ENCODE results near the gene DNAH1.
"Not testable (repeated sequence)": the region's sequence is repeated elsewhere in the genome, so short reads cannot be mapped to it uniquely, and the experiment has no call there.

Gene DNAH1

GRCh38 chr3:52313774-52314188, 2.3 kb upstream of the DNAH1 start:
- no peak for DNase-seq

DNA sequence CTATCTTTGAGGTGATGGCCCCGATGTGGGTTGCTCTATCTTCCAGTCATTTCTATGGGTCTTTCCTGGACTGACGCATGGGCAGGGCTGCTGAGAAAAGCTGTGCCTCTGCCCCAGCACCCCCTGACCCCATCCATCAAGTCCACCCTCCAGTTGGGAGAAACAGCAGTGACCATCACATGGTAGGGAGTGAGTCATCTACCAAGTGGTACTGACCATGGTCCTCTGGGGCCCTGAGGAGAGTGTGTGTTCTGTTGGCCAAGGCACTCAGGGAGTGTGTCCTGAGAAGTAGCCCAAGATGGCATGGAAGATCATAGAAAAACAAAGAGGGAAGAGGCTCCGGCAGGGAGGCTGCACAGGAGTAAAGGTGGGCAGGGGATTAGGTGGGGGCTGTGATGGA, 1.6 kb upstream of the DNAH1 start:
- no peak for DNase-seq

DNA sequence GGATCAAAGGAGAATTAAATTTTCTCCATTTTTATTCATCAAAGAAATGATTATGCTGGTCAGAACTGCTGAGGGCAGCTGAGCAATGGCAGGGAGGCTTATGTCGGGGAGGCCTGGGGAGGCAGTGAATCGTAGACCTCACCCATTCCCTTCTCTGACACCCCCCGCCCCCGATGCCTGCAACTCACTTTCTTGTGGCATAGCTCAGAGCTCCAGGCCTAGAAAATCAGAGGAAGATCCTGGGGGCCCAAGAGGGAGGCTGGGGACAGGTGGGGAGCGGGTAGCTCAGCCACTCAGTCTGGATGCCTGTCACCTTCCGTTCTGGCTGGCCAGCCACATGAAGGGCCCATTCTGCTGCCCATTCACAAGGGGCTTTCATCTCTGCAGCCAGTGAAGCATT, 1.1 kb upstream of the DNAH1 start:
- no peak for DNase-seq

- DNase-seq, result no peak
Observed at GRCh38 chr3:52317208-52318000, 1.3 kb downstream of the DNAH1 start.

DNA sequence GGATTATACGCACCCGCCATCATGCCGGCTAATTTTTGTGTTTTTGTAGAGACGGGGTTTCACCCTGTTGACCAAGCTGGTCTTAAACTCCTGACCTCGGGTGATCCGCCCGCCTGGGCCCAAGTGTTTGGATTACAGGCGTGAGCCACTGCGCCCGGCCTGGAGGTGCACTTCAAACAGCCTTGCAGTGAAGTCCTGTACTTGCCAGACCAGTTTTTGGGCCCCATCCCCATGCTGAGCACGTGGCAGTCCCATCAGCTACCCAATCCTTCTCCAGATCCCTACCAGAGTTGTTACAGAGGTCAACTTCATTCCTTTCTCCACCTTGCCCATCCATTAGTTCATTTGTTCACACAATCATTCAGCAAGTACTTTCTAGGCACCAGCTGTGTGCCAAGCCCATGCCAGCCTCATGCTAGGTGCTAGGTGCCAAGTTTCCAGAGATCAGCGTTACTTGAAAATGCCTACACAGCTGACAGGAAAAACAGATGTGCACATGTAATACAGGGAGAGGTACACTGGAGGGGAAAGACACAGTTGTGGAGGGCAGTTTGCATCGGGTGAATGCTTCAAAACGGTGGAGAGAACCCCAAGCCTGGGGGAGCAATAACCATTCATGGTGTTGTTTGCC, 2.2 kb downstream of the DNAH1 start:
- DNase-seq, result no peak

GRCh38 chr3:52319921-52320595, 3.9 kb downstream of the DNAH1 start:
- DNase-seq, result no peak

- no peak for DNase-seq
Observed at GRCh38 chr3:52321481-52321880, 5.4 kb downstream of the DNAH1 start.

GRCh38 chr3:52322466-52322865, 6.3 kb downstream of the DNAH1 start:
- DNase-seq, result no peak

DNA sequence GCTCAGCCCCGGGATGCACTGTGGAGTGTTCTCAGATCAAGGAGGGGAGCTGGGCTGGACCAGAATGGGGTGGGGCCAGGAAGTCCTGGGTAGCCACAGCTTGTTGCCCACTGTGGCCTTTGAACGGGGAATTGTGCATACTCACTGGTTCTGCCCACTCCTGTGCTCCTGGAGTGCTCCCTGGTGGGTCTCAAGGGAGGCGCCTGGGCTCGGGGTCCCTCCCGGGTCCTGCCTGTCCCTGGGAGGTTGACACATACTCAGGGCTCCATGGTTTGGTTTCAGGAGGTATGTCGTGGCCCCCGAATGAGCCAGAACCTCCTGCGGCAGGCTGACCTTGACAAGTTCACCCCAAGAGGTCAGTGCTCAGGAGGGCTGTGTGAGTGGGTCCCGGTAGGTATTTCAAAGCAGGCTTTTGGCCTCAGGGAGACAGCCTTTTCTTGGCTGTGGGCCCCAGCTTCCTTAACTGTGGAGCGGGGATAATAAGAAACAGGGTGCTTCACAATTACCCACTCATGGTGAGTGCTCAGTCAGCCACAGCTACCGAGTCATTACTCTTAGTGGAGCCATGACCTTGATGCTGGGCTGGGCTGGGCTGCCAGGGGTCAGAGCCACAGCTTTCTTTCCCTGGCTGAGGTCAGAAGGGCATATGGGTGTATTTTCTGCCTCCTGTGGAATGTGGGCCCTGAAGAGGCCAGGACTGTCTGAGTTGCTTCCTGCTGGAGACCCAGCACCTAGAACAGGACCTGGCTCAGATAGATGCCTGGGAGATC, 7.6 kb downstream of the DNAH1 start:
- DNase-seq, result no peak

DNA sequence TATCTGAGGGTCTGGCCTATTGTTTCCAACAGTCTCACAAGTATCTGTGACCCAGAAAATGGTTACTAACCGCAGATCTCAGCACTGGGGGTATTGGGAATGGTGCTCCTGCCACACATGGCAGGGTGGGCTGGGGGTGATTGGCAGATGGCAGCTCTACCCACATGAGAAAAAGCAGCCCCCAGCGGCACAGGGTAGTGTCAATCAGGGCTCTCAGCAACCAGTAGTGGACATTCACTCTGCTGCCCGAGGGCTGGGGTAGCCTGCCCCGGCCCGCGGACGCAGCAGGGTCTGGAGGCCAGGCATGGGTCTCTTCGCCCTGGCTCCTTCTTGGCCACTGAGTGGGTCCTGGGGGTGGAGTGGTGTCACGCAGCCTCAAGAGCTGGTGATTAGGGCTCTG, 8.6 kb downstream of the DNAH1 start:
- DNase-seq, result no peak

DNA sequence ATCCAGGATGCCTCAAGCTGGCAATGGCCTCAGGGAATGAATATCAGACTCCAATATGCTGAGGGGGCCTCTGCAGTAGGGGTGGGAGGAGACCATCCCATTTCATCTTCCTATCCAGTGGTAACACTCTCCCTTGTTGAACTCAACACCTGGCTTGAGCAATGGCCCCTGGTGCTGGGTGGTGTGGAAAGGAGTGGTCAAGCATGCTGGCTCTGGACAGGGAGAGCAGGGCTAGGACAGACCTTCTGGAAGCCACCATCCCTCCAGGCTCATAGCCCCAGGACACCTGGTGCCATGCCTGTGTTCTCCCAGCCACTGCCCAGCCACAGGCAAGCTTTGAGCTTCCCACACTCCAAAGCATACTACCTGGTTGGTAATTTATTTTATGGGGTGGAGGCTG, 9.6 kb downstream of the DNAH1 start:
- DNase-seq, result no peak

- no peak for DNase-seq
Observed at GRCh38 chr3:52326976-52327375, 10.9 kb downstream of the DNAH1 start.

DNA sequence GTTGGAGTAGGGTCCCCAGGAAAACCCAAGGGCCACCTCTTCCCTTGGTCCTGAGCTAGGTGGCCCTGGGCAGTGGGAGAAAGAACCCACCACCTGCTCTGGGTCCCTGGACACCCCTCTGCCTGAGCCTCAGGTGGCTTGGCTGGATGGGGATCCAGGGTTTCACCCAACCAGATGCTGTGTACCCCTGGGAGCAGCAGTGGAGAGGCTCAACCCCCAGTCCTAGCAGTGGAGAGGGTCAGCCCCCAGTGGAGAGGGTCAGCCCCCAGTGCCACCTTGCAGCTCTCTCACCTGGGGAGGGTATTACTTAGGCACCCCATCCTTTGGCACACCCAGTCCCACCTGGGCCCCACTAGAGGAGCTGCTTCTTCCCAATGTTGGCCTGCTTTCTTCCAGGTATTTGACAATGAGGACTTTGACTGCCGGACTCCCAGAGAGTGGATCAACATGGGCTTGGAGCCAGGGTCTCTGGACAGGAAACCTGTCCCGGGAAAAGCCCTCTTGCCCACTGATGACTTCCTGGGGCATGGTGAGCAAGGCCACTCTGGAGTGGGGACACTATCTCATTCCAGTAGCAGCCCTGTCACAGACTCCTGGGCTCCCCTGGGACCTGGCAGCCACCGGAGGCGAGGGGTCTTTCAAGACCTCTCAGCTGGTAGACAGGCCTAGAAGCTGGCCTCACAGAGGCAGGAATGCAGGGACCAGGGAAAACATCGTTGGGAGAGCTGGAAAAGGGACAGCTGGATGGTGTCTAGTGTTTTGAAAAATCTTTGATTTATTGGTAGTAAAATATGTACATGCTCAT, 11.6 kb downstream of the DNAH1 start:
- no peak for DNase-seq

DNA sequence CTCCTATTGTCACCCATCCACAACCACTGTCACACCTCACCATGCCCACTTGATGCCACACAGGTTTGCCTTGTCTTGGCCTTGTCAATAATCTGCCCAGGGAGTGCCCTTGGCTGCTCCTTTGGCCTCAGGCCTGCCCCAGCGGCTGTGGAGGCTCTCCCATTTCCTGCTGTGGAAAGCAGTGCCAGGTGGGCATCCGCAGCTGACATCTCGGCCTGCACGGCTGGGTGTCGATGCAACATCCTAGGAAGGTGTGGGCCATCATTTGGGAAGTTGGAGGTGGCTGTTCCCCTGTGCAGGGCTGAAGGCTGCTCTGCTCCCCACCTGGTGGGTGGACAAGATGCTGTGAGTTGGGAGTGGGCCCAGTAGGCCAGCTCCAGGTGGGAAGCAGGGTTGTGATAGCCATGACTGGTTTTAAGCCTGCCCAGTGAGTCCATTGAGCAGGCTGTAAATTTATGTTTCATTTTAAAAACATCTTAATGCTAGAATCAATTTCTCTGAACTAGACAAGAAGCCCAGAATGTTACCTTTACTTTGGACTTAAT, 12.5 kb downstream of the DNAH1 start:
- DNase-seq, result no peak

GRCh38 chr3:52330194-52330805, 14.2 kb downstream of the DNAH1 start:
- no peak for DNase-seq

DNA sequence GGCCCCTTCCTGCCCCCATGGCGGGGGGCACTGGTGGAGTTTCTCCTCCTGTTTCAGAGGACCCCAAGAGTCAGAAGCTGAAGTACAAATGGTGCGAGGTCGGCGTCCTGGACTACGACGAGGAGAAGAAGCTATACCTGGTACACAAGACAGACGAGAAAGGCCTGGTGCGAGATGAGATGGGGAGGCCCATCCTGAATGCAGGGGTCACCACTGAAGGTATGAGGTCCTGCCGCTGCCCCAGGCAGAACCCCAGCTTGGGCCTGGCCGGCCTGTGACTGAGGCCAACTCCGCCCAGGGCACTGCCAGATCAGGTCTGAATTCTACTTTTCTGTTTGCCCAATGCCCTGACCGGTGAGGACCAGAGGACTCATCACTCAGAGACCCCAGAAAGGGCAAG, 15.0 kb downstream of the DNAH1 start:
- no peak for DNase-seq

GRCh38 chr3:52331906-52332305, 15.8 kb downstream of the DNAH1 start:
- DNase-seq, result no peak

DNA sequence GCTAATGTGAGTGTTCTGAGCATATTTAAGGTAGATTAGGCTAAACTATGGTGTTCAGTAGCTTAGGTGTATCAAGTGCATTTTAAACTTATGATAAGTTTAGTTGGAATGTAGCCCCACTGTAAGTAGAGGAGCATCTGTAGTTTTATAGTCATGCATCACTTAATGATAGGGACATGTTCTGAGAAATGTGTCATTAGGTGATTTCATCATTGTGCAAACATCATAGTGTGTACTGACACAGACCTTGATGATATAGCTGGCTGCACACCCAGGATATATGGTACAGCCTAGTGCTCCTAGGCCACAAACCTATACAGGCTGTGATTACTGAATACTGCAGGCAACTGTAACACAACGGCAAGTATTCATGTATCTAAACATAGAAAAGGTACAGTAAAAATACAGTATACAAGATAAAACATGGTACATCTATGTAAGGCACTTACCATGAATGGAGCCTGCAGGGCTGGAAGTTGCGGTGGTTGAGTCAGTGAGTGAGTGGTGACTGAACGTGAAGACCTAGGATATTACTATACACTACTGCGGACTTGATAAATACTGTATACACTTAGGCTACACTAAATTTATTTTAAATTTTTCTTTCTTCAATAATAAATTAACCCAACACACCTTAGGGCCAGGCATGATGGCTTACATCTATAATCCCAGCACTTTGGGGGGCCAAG, 17.9 kb downstream of the DNAH1 start:
- DNase-seq, result no peak

GRCh38 chr3:52338131-52338530, 22.0 kb downstream of the DNAH1 start:
- DNase-seq, result not testable (repeated sequence)

GRCh38 chr3:52339612-52340011, 23.5 kb downstream of the DNAH1 start:
- DNase-seq, result peak; percentile 40

GRCh38 chr3:52341123-52341522, 25.0 kb downstream of the DNAH1 start:
- no peak for DNase-seq
